Tongue (tissue), 2 donors: ENCODE data around the gene EXT2. TPM values are rescaled to one million over a fixed set of nuclear protein-coding genes. Genes with fewer than 3 reads are reported as not detected.

Source experiments
- DNase-seq: peaks from one replicate; pipeline ENCODE4 v3.0.0-alpha.2; 2015
- total RNA-seq: library from RNA; depleted of rRNA; stranded (reverse); fragments of >200 nt; gene quantifications from one replicate; pipeline ENCODE4 v1.2.3, GENCODE V29; 2014

EXT2 gene
- total RNA-seq, 1 donor from 2014 or later: 79.5 TPM

GRCh38 chr11:44205352-44205751 is 109.9 kb downstream of the EXT2 start:
- peak; percentile 35 for DNase-seq

GRCh38 chr11:44205836-44206235 is 110.4 kb downstream of the EXT2 start:
- no peak for DNase-seq

GRCh38 chr11:44207292-44207691 is 111.8 kb downstream of the EXT2 start:
- DNase-seq: no peak

GRCh38 chr11:44208976-44209603 is 113.6 kb downstream of the EXT2 start:
- DNase-seq: no peak

- DNase-seq: no peak
These were observed 116.7 kb downstream of the EXT2 start for GRCh38 chr11:44212128-44212527.

- no peak for DNase-seq
These were observed 117.7 kb downstream of the EXT2 start for GRCh38 chr11:44213148-44213547.

GRCh38 chr11:44217432-44217831 is 122.0 kb downstream of the EXT2 start:
- DNase-seq: no peak

- no peak for DNase-seq
These were observed 124.6 kb downstream of the EXT2 start for GRCh38 chr11:44219830-44220796.

- no peak for DNase-seq
These were observed 126.0 kb downstream of the EXT2 start for GRCh38 chr11:44221456-44221855.

GRCh38 chr11:44221992-44222391 is 126.5 kb downstream of the EXT2 start:
- no peak for DNase-seq

- DNase-seq: no peak
These were observed 127.8 kb downstream of the EXT2 start for GRCh38 chr11:44223238-44223637.

- DNase-seq: no peak
These were observed 129.5 kb downstream of the EXT2 start for GRCh38 chr11:44224867-44225501.

GRCh38 chr11:44226490-44226889 is 131.0 kb downstream of the EXT2 start:
- DNase-seq: no peak

- DNase-seq: no peak
These were observed 131.5 kb downstream of the EXT2 start for GRCh38 chr11:44226945-44227344.

GRCh38 chr11:44228379-44228778 is 132.9 kb downstream of the EXT2 start:
- no peak for DNase-seq

- peak; percentile 77 for DNase-seq
These were observed 133.6 kb downstream of the EXT2 start for GRCh38 chr11:44229098-44229497.

GRCh38 chr11:44229624-44230023 is 134.1 kb downstream of the EXT2 start:
- no peak for DNase-seq

- DNase-seq: peak; percentile 76
These were observed 140.3 kb downstream of the EXT2 start for GRCh38 chr11:44235765-44236201.

GRCh38 chr11:44236296-44236695 is 140.8 kb downstream of the EXT2 start:
- DNase-seq: peak; percentile 75

GRCh38 chr11:44237156-44237555 is 141.7 kb downstream of the EXT2 start:
- no peak for DNase-seq

GRCh38 chr11:44241851-44242250 is 146.4 kb downstream of the EXT2 start:
- peak; percentile 69 for DNase-seq

- no peak for DNase-seq
These were observed 147.6 kb downstream of the EXT2 start for GRCh38 chr11:44243086-44243485.
